ENCODE results near the gene ZNF678.
"Not testable (repeated sequence)": the region's sequence is repeated elsewhere in the genome, so short reads cannot be mapped to it uniquely, and the experiment has no call there.

The ZNF678 gene

DNA sequence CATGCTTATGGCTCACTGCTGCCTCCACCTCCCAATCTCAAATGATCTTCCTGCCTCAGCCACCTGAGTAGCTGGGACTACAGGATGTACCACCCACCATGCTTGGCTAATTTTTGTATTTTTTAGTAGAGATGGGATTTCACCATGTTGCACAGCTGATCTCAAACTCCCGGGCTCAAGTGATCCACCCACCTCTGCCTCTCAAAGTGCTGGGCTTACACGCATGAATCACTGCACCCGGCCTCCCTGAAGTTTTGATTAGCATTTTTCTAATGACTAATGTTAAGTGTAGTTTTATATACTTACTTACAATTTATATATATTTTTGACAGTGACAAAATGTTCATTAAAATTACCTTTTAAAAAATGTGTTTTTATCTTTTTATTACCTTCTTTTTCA lies 41.1 kb downstream of the ZNF678 start:
- no peak for DNase-seq (ENCODE audit: insufficient read length, low spot score)
- no peak for FAIRE-seq
- TF ChIP-seq, protein P1, sequence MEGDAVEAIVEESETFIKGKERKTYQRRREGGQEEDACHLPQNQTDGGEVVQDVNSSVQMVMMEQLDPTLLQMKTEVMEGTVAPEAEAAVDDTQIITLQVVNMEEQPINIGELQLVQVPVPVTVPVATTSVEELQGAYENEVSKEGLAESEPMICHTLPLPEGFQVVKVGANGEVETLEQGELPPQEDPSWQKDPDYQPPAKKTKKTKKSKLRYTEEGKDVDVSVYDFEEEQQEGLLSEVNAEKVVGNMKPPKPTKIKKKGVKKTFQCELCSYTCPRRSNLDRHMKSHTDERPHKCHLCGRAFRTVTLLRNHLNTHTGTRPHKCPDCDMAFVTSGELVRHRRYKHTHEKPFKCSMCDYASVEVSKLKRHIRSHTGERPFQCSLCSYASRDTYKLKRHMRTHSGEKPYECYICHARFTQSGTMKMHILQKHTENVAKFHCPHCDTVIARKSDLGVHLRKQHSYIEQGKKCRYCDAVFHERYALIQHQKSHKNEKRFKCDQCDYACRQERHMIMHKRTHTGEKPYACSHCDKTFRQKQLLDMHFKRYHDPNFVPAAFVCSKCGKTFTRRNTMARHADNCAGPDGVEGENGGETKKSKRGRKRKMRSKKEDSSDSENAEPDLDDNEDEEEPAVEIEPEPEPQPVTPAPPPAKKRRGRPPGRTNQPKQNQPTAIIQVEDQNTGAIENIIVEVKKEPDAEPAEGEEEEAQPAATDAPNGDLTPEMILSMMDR (IDR thresholded peaks at IDR 0.05; ENCODE audit: insufficient read depth, missing control alignments) = no peak

DNA sequence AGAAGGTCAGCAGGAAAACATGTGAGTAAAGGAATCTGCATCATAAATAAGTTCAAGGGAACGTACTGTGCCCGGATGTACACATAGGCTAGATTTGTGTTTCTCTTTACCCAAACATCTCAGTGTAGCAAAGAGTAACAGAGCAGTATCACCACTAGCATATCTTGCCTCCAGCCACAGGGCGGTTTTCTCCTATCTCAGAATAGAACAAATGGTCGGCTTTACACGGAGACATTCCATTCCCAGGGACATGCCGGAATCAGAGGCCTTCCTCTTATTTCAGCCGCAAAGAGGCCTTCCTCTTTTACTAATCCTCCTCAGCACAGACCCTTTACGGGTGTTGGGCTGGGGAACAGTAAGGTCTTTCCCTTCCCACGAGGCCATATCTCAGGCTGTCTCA lies 42.9 kb downstream of the ZNF678 start:
- not testable (repeated sequence) for FAIRE-seq; DNase-seq (ENCODE audit: insufficient read length, low spot score)

DNA sequence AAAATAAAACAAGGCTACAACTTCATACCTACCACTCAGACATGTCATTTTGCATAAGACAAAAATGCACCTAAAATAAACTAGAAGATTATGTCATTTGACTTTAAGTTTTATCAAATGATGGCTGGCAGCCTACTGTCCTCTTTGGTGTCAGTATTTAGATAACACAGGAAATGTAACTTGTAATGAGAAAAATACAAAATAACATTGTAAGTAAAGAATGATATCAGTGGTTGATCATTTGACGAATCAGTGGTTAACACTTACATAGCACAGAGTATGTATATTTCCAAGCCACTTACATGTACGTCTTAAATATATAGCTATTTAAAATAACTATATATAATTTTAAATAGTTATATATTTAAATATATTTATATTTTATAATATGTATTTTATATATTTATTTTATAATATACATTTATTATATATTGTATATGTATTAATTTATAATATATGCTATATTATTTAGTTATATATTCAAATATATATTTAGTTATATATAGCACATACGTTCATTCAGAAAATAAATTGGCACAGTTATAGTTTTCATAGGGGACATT lies 44.1 kb downstream of the ZNF678 start:
- no peak for DNase-seq (ENCODE audit: insufficient read length, low spot score)
- TF ChIP-seq, protein P1 (IDR thresholded peaks at IDR 0.05; ENCODE audit: insufficient read depth, missing control alignments) = no peak
- peak; percentile 88 for FAIRE-seq

DNA sequence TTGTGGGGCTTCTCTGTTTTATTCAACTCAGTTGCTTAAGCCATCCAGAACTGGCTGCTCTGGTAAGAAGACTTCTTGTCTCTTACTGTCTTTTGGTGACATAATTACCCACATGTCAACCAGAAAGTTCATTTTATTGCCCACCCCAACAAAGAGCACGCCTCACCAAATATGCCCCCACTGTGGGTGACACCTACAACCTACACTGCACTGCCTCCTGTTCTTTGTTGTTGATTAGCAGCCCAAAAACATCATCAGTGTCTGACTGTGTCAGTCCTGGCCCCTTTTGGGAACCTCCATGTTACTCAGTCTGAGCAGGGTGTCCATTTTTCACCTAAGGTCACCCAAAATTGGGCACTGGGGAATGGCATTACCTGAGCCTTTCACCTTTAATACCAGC lies 49.3 kb downstream of the ZNF678 start:
- DNase-seq (ENCODE audit: insufficient read length, low spot score) = no peak
- TF ChIP-seq, protein P1 (IDR thresholded peaks at IDR 0.05; ENCODE audit: insufficient read depth, missing control alignments) = no peak
- FAIRE-seq = no peak

DNA sequence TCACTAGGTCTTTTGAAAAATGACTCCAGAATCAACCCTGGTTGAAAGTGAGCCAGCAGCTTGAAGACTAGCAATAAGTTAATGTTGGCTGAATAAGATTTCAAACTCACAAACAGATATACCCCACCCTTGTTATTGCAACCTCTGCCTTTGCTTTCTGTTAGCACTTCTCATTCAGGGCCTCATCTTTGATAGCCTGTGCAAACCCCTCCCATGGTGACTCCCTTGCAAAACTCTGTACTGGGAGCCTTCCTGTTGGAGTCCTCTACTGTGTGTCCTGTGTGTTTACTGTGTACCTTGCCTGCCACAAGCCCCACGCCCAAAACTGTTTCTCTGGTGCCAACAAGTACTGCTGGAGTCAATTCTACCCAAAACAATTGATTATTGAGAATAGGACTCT lies 50.2 kb downstream of the ZNF678 start:
- TF ChIP-seq, protein P1 (IDR thresholded peaks at IDR 0.05; ENCODE audit: insufficient read depth, missing control alignments) = no peak
- FAIRE-seq = no peak

DNA sequence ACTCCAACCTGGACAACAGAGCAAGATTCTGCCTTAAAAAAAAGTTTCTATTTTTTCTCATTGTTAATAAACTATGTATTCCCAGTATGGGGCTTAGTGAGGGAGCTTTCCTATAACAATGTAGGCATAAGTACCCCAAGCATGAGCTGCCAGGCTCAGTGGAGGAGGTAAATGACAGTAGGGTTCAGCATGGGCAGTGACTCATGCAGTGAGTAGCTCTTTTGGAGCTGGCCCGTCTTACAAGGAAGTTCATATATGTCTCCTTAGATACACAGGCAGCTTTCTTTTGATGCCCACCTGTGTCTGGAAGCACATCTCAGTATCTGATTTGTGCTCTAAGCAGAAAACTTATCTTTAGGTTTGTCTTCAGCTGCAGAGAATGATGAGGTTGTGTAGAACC lies 57.9 kb downstream of the ZNF678 start:
- no peak for DNase-seq (ENCODE audit: insufficient read length, low spot score)
- FAIRE-seq = no peak
- TF ChIP-seq, protein P1 (IDR thresholded peaks at IDR 0.05; ENCODE audit: insufficient read depth, missing control alignments) = no peak

More for the DNA sequence above, 50.2 kb downstream of the ZNF678 start:
- DNase-seq (ENCODE audit: insufficient read length, low spot score) = no peak

DNA sequence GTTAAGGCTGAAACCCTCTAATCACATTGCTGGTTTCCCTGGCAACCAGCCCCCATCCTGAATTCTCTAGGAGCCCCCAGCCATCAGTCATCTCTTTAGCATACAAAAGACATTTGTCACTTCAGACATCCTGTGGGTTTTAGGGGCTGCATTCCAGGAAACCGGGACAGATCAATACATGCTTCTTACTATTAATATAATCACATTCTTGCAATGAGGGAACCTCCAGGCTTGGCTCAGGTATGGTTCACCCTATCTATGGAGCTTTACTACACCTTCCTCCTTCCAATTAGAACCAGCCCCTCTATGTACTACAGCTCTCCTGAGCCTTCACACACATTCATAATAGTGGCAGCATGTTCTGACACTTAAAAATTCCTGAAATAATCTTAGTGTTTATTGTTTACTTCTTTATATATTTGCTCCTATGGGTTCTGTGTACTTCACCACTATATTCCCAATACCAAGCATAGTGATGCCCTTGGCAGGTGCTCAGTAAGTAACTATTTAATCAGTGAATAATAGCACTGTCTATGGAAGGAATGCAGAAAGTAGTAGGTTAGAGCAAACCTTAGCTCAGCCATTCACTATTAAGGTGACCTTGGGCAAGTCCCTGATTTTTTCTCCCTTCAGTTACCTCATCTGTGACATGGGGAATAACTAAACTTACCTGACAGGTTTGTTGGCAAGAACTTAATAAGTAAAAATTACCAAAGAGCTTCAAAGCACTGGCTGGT lies 59.6 kb downstream of the ZNF678 start:
- FAIRE-seq (no peak), DNase-seq (ENCODE audit: insufficient read length, low spot score) (no peak)
- TF ChIP-seq, protein P1 (IDR thresholded peaks at IDR 0.05; ENCODE audit: insufficient read depth, missing control alignments) = no peak
